HG03025 (cell line): ENCODE results near the gene DOCK10.

Source experiments
- ATAC-seq: cut with Tn5 transposase; IDR thresholded peaks from one replicate; pipeline ENCODE4 v1.9.1; 2021; ENCODE audit warnings: mild to moderate bottlenecking, moderate library complexity; ENCODE audit not compliant: unreplicated experiment, low FRiP score

Gene DOCK10

GRCh38 chr2:224802407-224802806, 239.9 kb downstream of the DOCK10 start:
- no peak for ATAC-seq

GRCh38 chr2:224801360-224801759, 240.9 kb downstream of the DOCK10 start:
- ATAC-seq, result no peak

GRCh38 chr2:224799691-224800090, 242.6 kb downstream of the DOCK10 start:
- no peak for ATAC-seq

GRCh38 chr2:224798180-224798579, 244.1 kb downstream of the DOCK10 start:
- no peak for ATAC-seq

GRCh38 chr2:224796695-224797305, 245.5 kb downstream of the DOCK10 start:
- no peak for ATAC-seq

- ATAC-seq, result no peak
Observed at GRCh38 chr2:224793946-224794345, 248.3 kb downstream of the DOCK10 start.

GRCh38 chr2:224786848-224787247, 255.4 kb downstream of the DOCK10 start:
- no peak for ATAC-seq

- no peak for ATAC-seq
Observed at GRCh38 chr2:224781400-224781799, 260.9 kb downstream of the DOCK10 start.

- ATAC-seq, result no peak
Observed at GRCh38 chr2:224780823-224781222, 261.4 kb downstream of the DOCK10 start.

- ATAC-seq, result no peak
Observed at GRCh38 chr2:224780106-224780505, 262.2 kb downstream of the DOCK10 start.

- no peak for ATAC-seq
Observed at GRCh38 chr2:224778474-224778877, 263.8 kb downstream of the DOCK10 start.

- ATAC-seq, result no peak
Observed at GRCh38 chr2:224777559-224777930, 264.7 kb downstream of the DOCK10 start.

GRCh38 chr2:224776795-224777558, 265.3 kb downstream of the DOCK10 start:
- ATAC-seq, result no peak

GRCh38 chr2:224775647-224776046, 266.6 kb downstream of the DOCK10 start:
- no peak for ATAC-seq

GRCh38 chr2:224774735-224775134, 267.5 kb downstream of the DOCK10 start:
- ATAC-seq, result no peak

- ATAC-seq, result no peak
Observed at GRCh38 chr2:224772494-224772893, 269.8 kb downstream of the DOCK10 start.

- ATAC-seq, result no peak
Observed at GRCh38 chr2:224769489-224769888, 272.8 kb downstream of the DOCK10 start.

- ATAC-seq, result peak; percentile 77
Observed at GRCh38 chr2:224764565-224765236, 277.6 kb downstream of the DOCK10 start.

- ATAC-seq, result no peak
Observed at GRCh38 chr2:224757934-224758548, 284.2 kb downstream of the DOCK10 start.

- no peak for ATAC-seq
Observed at GRCh38 chr2:224753743-224754540, 288.3 kb downstream of the DOCK10 start.
